ENCODE measurements around the gene GPATCH2. TPM values are rescaled to one million over a fixed set of nuclear protein-coding genes. Genes with fewer than 3 reads are reported as not detected.

GPATCH2 gene
- total and polyA plus RNA-seq, 10 of the 15 experiments (the other 5 are each of a cell fraction or from before 2014, with no cell fraction given), result 3.2 to 12.2 (median 5.4) TPM

DNA sequence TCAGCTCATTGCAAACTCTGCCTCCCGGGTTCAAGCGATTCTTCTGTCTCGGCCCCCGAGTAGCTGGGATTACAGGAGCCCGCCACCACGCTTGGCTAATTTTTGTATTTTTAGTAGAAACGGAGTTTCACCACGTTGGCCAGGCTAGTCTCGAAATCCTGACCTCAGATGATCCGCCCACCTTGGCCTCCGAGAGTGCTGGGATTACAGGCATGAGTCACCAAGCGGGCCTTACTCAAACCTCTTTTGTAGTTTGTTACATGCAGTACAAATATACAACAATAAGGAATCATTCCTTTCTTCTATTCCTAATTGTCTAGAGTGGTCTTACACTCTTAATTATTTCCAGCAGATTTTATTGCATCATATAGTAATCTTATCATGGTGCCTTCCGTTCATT is 16.9 kb upstream of the GPATCH2 start:
- no TSS peak for BruUV-seq (replicated peaks)
- no peak for ATAC-seq
- no peak for FAIRE-seq
- Histone ChIP-seq H3K27me3 (replicated peaks in 1 of 2; ENCODE audit: control insufficient read depth in 2 of 2, insufficient read depth in 2 of 2, low read length in 1 of 2) (no peaks in the 10 kb centered on the region; a peak in 1 of 4 replicates), H3K4me3 (no peak overlapping the region), H4K20me1 (ENCODE audit: control insufficient read depth, insufficient read depth) (no peaks in the 10 kb centered on the region), H3K36me3 (ENCODE audit: control insufficient read depth in 2 of 2, insufficient read depth in 2 of 2, low read length in 1 of 2) (no peaks in the 10 kb centered on the region), H3K79me2 (ENCODE audit: control insufficient read depth, insufficient read depth, low read length) (no peaks in the 10 kb centered on the region), H2AFZ (ENCODE audit: control insufficient read depth, low read depth, low read length) (no peak overlapping the region), H3K27ac (ENCODE audit: control insufficient read depth, insufficient read depth) (no peak overlapping the region), H3K9ac (ENCODE audit: control insufficient read depth, insufficient read depth, low read length) (no peak overlapping the region), H3K9me3 (replicated peaks; ENCODE audit: control insufficient read depth, insufficient read depth, low read length) (no peaks in the 10 kb centered on the region), H3K4me1 (ENCODE audit: control insufficient read depth, insufficient read depth, low read length) (no peaks in the 10 kb centered on the region), H3K4me2 (ENCODE audit: control insufficient read depth, insufficient read depth) (no peak overlapping the region)
- SMC1A ChIA-PET (ENCODE audit: uncharacterized antibody, unreplicated experiment), result no interaction called here
- no peak for DNase-seq (ENCODE audit: low read depth, low spot score)
- in situ Hi-C loops (cut with MboI) (no loop called here), intact Hi-C loops (cut with micrococcal nuclease; ENCODE audit: unreplicated experiment) (no loop called here)
- RAD21 ChIA-PET (ENCODE audit: unreplicated experiment), result no interaction called here
- WGBS (ENCODE audit: insufficient coverage, insufficient replicate concordance, low lambda C conversion rate, missing lambda C conversion rate), result 60% methylated on average over 13 of the region's 13 CpGs
- CTCF ChIA-PET, result interaction anchor here (1.5 kb wide), 1 partner anchor 13 kb away, joined by 6 read pairs; no protein-coding TSS in a partner anchor
- POLR2A ChIA-PET, result no interaction called here
- TF ChIP-seq, protein P1, sequence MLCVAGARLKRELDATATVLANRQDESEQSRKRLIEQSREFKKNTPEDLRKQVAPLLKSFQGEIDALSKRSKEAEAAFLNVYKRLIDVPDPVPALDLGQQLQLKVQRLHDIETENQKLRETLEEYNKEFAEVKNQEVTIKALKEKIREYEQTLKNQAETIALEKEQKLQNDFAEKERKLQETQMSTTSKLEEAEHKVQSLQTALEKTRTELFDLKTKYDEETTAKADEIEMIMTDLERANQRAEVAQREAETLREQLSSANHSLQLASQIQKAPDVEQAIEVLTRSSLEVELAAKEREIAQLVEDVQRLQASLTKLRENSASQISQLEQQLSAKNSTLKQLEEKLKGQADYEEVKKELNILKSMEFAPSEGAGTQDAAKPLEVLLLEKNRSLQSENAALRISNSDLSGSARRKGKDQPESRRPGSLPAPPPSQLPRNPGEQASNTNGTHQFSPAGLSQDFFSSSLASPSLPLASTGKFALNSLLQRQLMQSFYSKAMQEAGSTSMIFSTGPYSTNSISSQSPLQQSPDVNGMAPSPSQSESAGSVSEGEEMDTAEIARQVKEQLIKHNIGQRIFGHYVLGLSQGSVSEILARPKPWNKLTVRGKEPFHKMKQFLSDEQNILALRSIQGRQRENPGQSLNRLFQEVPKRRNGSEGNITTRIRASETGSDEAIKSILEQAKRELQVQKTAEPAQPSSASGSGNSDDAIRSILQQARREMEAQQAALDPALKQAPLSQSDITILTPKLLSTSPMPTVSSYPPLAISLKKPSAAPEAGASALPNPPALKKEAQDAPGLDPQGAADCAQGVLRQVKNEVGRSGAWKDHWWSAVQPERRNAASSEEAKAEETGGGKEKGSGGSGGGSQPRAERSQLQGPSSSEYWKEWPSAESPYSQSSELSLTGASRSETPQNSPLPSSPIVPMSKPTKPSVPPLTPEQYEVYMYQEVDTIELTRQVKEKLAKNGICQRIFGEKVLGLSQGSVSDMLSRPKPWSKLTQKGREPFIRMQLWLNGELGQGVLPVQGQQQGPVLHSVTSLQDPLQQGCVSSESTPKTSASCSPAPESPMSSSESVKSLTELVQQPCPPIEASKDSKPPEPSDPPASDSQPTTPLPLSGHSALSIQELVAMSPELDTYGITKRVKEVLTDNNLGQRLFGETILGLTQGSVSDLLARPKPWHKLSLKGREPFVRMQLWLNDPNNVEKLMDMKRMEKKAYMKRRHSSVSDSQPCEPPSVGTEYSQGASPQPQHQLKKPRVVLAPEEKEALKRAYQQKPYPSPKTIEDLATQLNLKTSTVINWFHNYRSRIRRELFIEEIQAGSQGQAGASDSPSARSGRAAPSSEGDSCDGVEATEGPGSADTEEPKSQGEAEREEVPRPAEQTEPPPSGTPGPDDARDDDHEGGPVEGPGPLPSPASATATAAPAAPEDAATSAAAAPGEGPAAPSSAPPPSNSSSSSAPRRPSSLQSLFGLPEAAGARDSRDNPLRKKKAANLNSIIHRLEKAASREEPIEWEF (IDR thresholded peaks at IDR 0.05; ENCODE audit: insufficient replicate concordance, low read depth, low read length), result no peak
- no peak for TF ChIP-seq TBL1XR1 (IDR thresholded peaks at IDR 0.05; ENCODE audit: low read depth, low read length)
- no peak for TF ChIP-seq TCF3 (IDR thresholded peaks at IDR 0.05; ENCODE audit: borderline replicate concordance, insufficient read depth, low read depth, low read length)
- TF ChIP-seq ZBTB33 (IDR thresholded peaks at IDR 0.05), result no peak
- TF ChIP-seq, protein P2, sequence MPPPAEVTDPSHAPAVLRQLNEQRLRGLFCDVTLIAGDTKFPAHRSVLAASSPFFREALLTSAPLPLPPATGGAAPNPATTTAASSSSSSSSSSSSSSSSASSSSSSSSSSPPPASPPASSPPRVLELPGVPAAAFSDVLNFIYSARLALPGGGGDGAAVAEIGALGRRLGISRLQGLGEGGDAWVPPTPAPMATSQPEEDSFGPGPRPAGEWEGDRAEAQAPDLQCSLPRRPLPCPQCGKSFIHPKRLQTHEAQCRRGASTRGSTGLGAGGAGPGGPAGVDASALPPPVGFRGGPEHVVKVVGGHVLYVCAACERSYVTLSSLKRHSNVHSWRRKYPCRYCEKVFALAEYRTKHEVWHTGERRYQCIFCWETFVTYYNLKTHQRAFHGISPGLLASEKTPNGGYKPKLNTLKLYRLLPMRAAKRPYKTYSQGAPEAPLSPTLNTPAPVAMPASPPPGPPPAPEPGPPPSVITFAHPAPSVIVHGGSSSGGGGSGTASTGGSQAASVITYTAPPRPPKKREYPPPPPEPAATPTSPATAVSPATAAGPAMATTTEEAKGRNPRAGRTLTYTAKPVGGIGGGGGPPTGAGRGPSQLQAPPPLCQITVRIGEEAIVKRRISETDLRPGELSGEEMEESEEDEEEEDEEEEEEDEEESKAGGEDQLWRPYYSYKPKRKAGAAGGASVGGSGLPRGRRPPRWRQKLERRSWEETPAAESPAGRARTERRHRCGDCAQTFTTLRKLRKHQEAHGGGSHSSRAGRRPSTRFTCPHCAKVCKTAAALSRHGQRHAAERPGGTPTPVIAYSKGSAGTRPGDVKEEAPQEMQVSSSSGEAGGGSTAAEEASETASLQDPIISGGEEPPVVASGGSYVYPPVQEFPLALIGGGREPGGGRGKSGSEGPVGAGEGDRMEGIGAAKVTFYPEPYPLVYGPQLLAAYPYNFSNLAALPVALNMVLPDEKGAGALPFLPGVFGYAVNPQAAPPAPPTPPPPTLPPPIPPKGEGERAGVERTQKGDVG (CRISPR knock-in tag; IDR thresholded peaks at IDR 0.05), result no peak
- no peak for TF ChIP-seq NKRF (conservative IDR thresholded peaks at IDR 0.05)
- TF ChIP-seq TCF12 (IDR thresholded peaks at IDR 0.05; ENCODE audit: low read depth, low read length), result no peak
- no peak for TF ChIP-seq JUNB (IDR thresholded peaks at IDR 0.05)
- TF ChIP-seq MEF2B (IDR thresholded peaks at IDR 0.05; ENCODE audit: partially characterized antibody, poor library complexity, severe bottlenecking), result no peak
- no peak for TF ChIP-seq YBX1 (IDR thresholded peaks at IDR 0.05)
- no peak for TF ChIP-seq ZNF622 (IDR thresholded peaks at IDR 0.05)

Measured in GM12878 (cell line).